ENCODE measurements around the gene UNC93B1.

- TF ChIP-seq CTCF (conservative IDR thresholded peaks at IDR 0.05 in 1 of 2, IDR thresholded peaks at IDR 0.05 in 1 of 2; ENCODE audit: low read depth in 1 of 2, low read length in 2 of 2) (no peak), EZH2 (IDR thresholded peaks at IDR 0.05; ENCODE audit: low read length, missing control alignments) (no peak)
Observed at GRCh38 chr11:68002938-68003845, 705 bp downstream of the UNC93B1 start.

All from fibroblast of lung (primary cell).